GM23338 (cell line): ENCODE results near the gene IDH1. TPM values are rescaled to one million over a fixed set of nuclear protein-coding genes. Genes with fewer than 3 reads are reported as not detected.

Experiments
- ATAC-seq: fragments of 200-7000 bp; cut with Tn5 transposase; 3 replicates; pipeline ENCODE4 v1.9.1; 2020
- DNase-seq: peaks from one replicate; pipeline ENCODE4 v3.0.0-alpha.2; 2015; ENCODE audit warnings: low spot score
- H2AFZ ChIP-seq: fragments of 200-600 bp; sonication (generic); 2 replicates; pipeline ENCODE4 v1.8.0; 2016; ENCODE audit warnings: antibody characterized with exemption, mild to moderate bottlenecking, moderate library complexity
- H3F3A ChIP-seq: fragments of 200-600 bp; sonication (generic); replicated peaks from 2 replicates; pipeline ENCODE4 v1.8.0; 2017; ENCODE audit warnings: antibody characterized with exemption, mixed run types, low read depth
- H3K27ac ChIP-seq: fragments of 200-600 bp; sonication (generic); 2 replicates; pipeline ENCODE4 v1.6.1; 2016; ENCODE audit warnings: low read depth
- H3K27me3 ChIP-seq: fragments of 200-600 bp; sonication (generic); 2 replicates; pipeline ENCODE4 v1.8.0; 2016; ENCODE audit warnings: mild to moderate bottlenecking, mixed run types, moderate library complexity; ENCODE audit not compliant: insufficient read depth
- H3K36me3 ChIP-seq: fragments of 200-600 bp; sonication (generic); 2 replicates; pipeline ENCODE4 v1.8.0; 2016; ENCODE audit warnings: mild to moderate bottlenecking; ENCODE audit not compliant: insufficient read depth
- H3K4me1 ChIP-seq: fragments of 200-600 bp; sonication (generic); 2 replicates; pipeline ENCODE4 v1.8.0; 2016; ENCODE audit warnings: mild to moderate bottlenecking, moderate library complexity; ENCODE audit not compliant: insufficient read depth
- H3K4me2 ChIP-seq: fragments of 200-600 bp; sonication (generic); 2 replicates; pipeline ENCODE4 v1.7.1; 2017; ENCODE audit warnings: mixed run types
- H3K4me3 ChIP-seq: fragments of 200-600 bp; sonication (generic); 2 replicates; pipeline ENCODE4 v1.6.1; 2016; ENCODE audit warnings: mixed run types
- H3K79me2 ChIP-seq: fragments of 200-600 bp; sonication (generic); replicated peaks from 2 replicates; pipeline ENCODE4 v1.8.0; 2017; ENCODE audit warnings: mild to moderate bottlenecking; ENCODE audit not compliant: insufficient read depth
- H3K9me2 ChIP-seq: fragments of 200-600 bp; sonication (generic); 2 replicates; pipeline ENCODE4 v1.8.0; 2017; ENCODE audit not compliant: insufficient read depth
- H4K20me1 ChIP-seq: fragments of 200-600 bp; sonication (generic); replicated peaks from 2 replicates; pipeline ENCODE4 v1.8.0; 2017; ENCODE audit warnings: mild to moderate bottlenecking; ENCODE audit not compliant: insufficient read depth
- H3K27ac Mint-ChIP-seq: 2 replicates; pipeline ENCODE4 v1.8.0; 2020; ENCODE audit warnings: inconsistent platforms, mild to moderate bottlenecking, moderate library complexity, mixed read lengths
- H3K27me3 Mint-ChIP-seq: 3 replicates; pipeline ENCODE4 v1.8.0; 2022; ENCODE audit warnings: low read depth, mild to moderate bottlenecking, moderate library complexity, mixed read lengths, inconsistent platforms; ENCODE audit not compliant: insufficient read depth, poor library complexity
- H3K36me3 Mint-ChIP-seq: 3 replicates; pipeline ENCODE4 v1.8.0; 2021; ENCODE audit warnings: low read depth, mild to moderate bottlenecking, inconsistent platforms, moderate library complexity, mixed read lengths
- H3K4me1 Mint-ChIP-seq: 3 replicates; pipeline ENCODE4 v1.8.0; 2020; ENCODE audit warnings: mild to moderate bottlenecking, inconsistent platforms, mixed read lengths
- H3K4me3 Mint-ChIP-seq: 3 replicates; pipeline ENCODE4 v1.8.0; 2021; ENCODE audit warnings: moderate library complexity, mild to moderate bottlenecking, inconsistent platforms, mixed read lengths
- H3K9me3 Mint-ChIP-seq: 3 replicates; pipeline ENCODE4 v1.8.0; 2020; ENCODE audit warnings: moderate library complexity, mild to moderate bottlenecking, inconsistent platforms, mixed read lengths
- CREB1 ChIP-seq: fragments of 250-450 bp; sonication (Bioruptor Pico); IDR thresholded peaks from 2 replicates; pipeline ENCODE4 v1.5.0; 2020; ENCODE audit warnings: low read depth, mild to moderate bottlenecking, moderate library complexity
- CTCF ChIP-seq, 2 experiments: fragments of 200-600 bp in 1 of 2; sonication (generic) in 1 of 2; conservative IDR thresholded peaks; 2 replicates each; pipeline versions ENCODE4 v1.5.1 to v1.6.1; 2016 to 2017; ENCODE audit warnings: antibody characterized with exemption in 2 of 2, low read depth in 2 of 2, mild to moderate bottlenecking in 2 of 2, moderate library complexity in 1 of 2
- ETS1 ChIP-seq: IDR thresholded peaks from 2 replicates; pipeline ENCODE4 v1.6.1; 2016; ENCODE audit warnings: antibody characterized with exemption
- EZH2 ChIP-seq: fragments of 200-600 bp; sonication (generic); IDR thresholded peaks from one replicate; pipeline ENCODE4 v1.8.0; 2017; ENCODE audit warnings: antibody characterized with exemption, mild to moderate bottlenecking, low read depth; ENCODE audit not compliant: unreplicated experiment
- EZH2phosphoT487 ChIP-seq: fragments of 200-600 bp; sonication (generic); IDR thresholded peaks from one replicate; pipeline ENCODE4 v1.8.1; 2018; ENCODE audit warnings: antibody characterized with exemption; ENCODE audit not compliant: unreplicated experiment
- JUNB ChIP-seq: IDR thresholded peaks from one replicate; pipeline ENCODE4 v1.6.1; 2016; ENCODE audit warnings: antibody characterized with exemption; ENCODE audit not compliant: unreplicated experiment
- NANOG ChIP-seq: IDR thresholded peaks from 2 replicates; pipeline ENCODE4 v1.6.1; 2016; ENCODE audit warnings: antibody characterized with exemption, borderline replicate concordance
- POLR2AphosphoS5 ChIP-seq: IDR thresholded peaks from 2 replicates; pipeline ENCODE4 v1.6.1; 2016; ENCODE audit warnings: antibody characterized with exemption, low read depth
- REST ChIP-seq: IDR thresholded peaks from one replicate; pipeline ENCODE4 v1.6.1; 2018; ENCODE audit warnings: antibody characterized with exemption; ENCODE audit not compliant: unreplicated experiment
- STAT1 ChIP-seq: IDR thresholded peaks from one replicate; pipeline ENCODE4 v1.6.1; 2016; ENCODE audit warnings: antibody characterized with exemption; ENCODE audit not compliant: unreplicated experiment
- ZNF114 ChIP-seq: fragments of 250-450 bp; sonication (Bioruptor Pico); IDR thresholded peaks from 2 replicates; pipeline ENCODE4 v1.5.0; 2020; ENCODE audit warnings: mild to moderate bottlenecking, moderate library complexity
- ZNF331 ChIP-seq: fragments of 250-450 bp; sonication (Bioruptor Pico); IDR thresholded peaks from 2 replicates; pipeline ENCODE4 v1.5.0; 2020; ENCODE audit warnings: low read depth, mild to moderate bottlenecking, moderate library complexity
- ZNF462 ChIP-seq: fragments of 250-450 bp; sonication (Bioruptor Pico); IDR thresholded peaks from 2 replicates; pipeline ENCODE4 v1.5.0; 2020; ENCODE audit warnings: mild to moderate bottlenecking, moderate library complexity
- polyA plus RNA-seq: library from polyadenylated mRNA; unstranded; fragments of >200 nt; fragmentation: Nextera tagmentation; extraction: Ambion mirVana; gene quantifications from 2 replicates; pipeline ENCODE4 v1.2.1, GENCODE V29; 2016
- total RNA-seq: library from RNA; depleted of rRNA; stranded (reverse); fragments of >200 nt; shearing (Covaris generic); gene quantifications from 2 replicates; pipeline ENCODE4 v1.2.3, GENCODE V29; 2014

The IDH1 gene
- total and polyA plus RNA-seq, 2 experiments from 2014 or later = 315 to 536 TPM

- H3K4me2 ChIP-seq = no peak overlapping the region
- H3K79me2 ChIP-seq = no peaks in the 10 kb centered on the region
- H3K9me2 ChIP-seq = no peaks in the 10 kb centered on the region
- TF ChIP-seq STAT1 (no peak), ZNF331 (CRISPR knock-in tag) (no peak), ZNF114 (no peak), EZH2phosphoT487 (no peak), EZH2 (no peak), ZNF462 (no peak), CREB1 (CRISPR knock-in tag) (no peak), REST (no peak), NANOG (no peak), POLR2AphosphoS5 (no peak), ETS1 (no peak), JUNB (no peak), CTCF (conservative IDR thresholded peaks at IDR 0.05; ENCODE audit: low read depth in 2 of 2) (no peak)
- H3K27ac ChIP-seq = no peak overlapping the region
- Mint-ChIP-seq H3K27me3 (no peaks in the 10 kb centered on the region), H3K9me3 (no peaks in the 10 kb centered on the region), H3K27ac (no peak overlapping the region), H3K4me3 (no peak overlapping the region), H3K36me3 (peaks cover 51% of the 10 kb centered on the region), H3K4me1 (no peaks in the 10 kb centered on the region)
- peaks cover 3% of the 10 kb centered on the region; the same call in 1 of the 2 replicates for H4K20me1 ChIP-seq
- H3K4me3 ChIP-seq = no peak overlapping the region
- H3K36me3 ChIP-seq = peaks cover 64% of the 10 kb centered on the region
- no peaks in the 10 kb centered on the region for H3K4me1 ChIP-seq
- DNase-seq (no peak), ATAC-seq (no peak)
- H2AFZ ChIP-seq = no peak overlapping the region
- no peaks in the 10 kb centered on the region for H3F3A ChIP-seq
- no peaks in the 10 kb centered on the region for H3K27me3 ChIP-seq
Observed at GRCh38 chr2:208304157-208304556, 49.3 kb upstream of the IDH1 start.
